ENCODE results near the gene PDGFRB. TPM values are rescaled to one million over a fixed set of nuclear protein-coding genes. Genes with fewer than 3 reads are reported as not detected.

Gene PDGFRB
- total RNA-seq = 10 to 100 TPM; 53.3 to 68.9 TPM

DNA sequence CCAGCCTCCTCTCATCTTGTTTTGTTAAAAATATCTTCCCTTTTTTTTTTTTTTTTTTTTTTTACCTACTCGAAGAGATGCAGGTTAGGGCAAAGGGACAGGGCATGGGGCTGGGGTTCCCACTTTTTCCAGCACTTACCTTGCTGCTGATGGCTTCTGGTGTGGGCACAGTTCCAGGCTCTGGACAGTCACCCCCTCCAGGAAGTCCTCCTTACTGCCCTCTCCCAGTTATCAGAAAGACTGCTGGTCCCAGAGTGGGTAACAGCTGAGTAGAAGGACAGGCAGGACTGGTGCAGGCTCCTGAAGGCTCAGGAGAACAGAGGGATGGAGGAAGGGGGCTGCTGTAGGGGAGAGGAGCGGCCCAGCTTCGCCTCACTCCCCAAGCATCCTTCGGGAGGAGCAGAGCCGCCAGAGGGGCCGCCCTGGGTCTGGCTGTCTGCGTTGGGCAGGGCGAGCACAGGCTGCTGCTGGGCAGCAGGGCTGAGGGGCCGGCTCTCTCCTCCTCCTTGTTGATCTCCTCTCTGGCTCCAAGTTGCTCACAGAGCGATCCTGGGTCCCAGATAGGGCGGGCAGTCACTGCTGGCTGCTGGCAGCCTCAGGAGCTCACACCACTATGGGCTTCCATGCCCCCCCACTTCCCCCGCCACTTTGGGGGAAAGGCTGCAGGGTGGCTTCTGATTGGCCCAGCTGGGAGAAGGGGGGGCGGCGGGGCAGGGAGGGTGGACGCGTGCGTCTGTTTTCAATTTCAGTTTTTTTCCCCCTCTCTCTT is at the start of gene PDGFRB:
TSS of gene PDGFRB (minus strand) at position 588 of the 769 bp plus-strand sequence. CDS start 18,798 bp downstream, outside the sequence.
- ATAC-seq (peak; percentile 83), DNase-seq (peak; percentile 88)
- peak within 1 kb of the TSS; percentile 86 for H3K27ac Mint-ChIP-seq
- peaks cover 11% of the 10 kb centered on the region for H3K27me3 Mint-ChIP-seq
- H3K4me1 Mint-ChIP-seq = peaks cover 51% of the 10 kb centered on the region
- H3K9me3 Mint-ChIP-seq (ENCODE audit: low read depth) = no peaks in the 10 kb centered on the region
- CTCF ChIA-PET = interaction anchor here (0.7 to 4.0 kb wide), 11 partner anchors 10 to 196 kb away, joined by 3 to 20 read pairs (median 3); no protein-coding TSS in a partner anchor
- H3K4me3 Mint-ChIP-seq = peak within 1 kb of the TSS; percentile 88
- peaks cover 20% of the 10 kb centered on the region for H3K36me3 Mint-ChIP-seq

GRCh38 chr5:150204590-150204960 is 48.9 kb upstream of the PDGFRB start:
- no peak overlapping the region for H3K27ac Mint-ChIP-seq
- CTCF ChIA-PET = interaction anchor here (0.9 to 1.0 kb wide), 3 partner anchors 14 to 55 kb away, joined by 3 read pairs; no protein-coding TSS in a partner anchor
- no peak for ATAC-seq
- no peak overlapping the region for H3K4me3 Mint-ChIP-seq
- H3K9me3 Mint-ChIP-seq (ENCODE audit: low read depth) = no peaks in the 10 kb centered on the region
- no peak for DNase-seq
- peaks cover 27% of the 10 kb centered on the region for H3K4me1 Mint-ChIP-seq
- H3K36me3 Mint-ChIP-seq = no peaks in the 10 kb centered on the region
- peaks cover 30% of the 10 kb centered on the region for H3K27me3 Mint-ChIP-seq

DNA sequence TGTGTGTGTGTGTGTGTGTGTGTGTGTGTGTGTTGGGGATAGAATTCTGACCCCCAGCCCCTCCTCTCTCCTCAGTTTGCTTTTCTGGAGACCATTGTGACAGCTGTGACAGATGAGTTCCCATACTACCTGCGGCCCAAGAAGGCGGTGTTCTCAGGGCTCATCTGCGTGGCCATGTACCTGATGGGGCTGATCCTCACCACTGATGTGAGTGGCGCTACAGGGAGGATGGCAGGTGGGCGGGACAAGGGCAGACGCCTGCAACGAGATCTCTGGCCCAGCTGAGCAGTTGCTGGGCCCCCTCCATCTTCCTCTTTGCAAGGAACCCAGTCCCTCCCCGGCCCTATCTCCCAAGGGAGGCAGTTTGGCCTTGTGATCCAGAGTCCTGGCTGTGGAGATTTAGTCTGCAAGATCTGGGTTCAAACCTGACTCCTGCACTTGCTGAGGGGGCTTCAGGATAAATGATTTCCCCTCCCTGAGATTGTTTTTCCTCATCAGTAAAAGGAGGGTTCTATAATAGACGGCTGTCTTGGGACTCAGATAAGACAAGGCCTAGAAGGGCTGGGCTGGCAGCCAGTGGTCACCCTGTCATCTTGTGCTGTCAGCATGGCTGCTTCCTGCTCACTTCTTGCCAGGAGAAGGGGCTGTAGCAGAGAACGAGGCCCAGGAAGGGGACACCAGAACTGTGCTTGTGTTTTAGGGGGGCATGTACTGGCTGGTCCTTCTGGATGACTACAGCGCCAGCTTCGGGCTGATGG is 48.4 kb upstream of the PDGFRB start:
- H3K27me3 Mint-ChIP-seq = peaks cover 35% of the 10 kb centered on the region
- no peak for DNase-seq
- H3K9me3 Mint-ChIP-seq (ENCODE audit: low read depth) = no peaks in the 10 kb centered on the region
- CTCF ChIA-PET = interaction anchor here (1.0 kb wide), 2 partner anchors 15 to 31 kb away, joined by 3 read pairs; no protein-coding TSS in a partner anchor
- no peak overlapping the region for H3K27ac Mint-ChIP-seq
- ATAC-seq = no peak
- H3K36me3 Mint-ChIP-seq = no peaks in the 10 kb centered on the region
- peaks cover 22% of the 10 kb centered on the region for H3K4me1 Mint-ChIP-seq
- H3K4me3 Mint-ChIP-seq = no peak overlapping the region

DNA sequence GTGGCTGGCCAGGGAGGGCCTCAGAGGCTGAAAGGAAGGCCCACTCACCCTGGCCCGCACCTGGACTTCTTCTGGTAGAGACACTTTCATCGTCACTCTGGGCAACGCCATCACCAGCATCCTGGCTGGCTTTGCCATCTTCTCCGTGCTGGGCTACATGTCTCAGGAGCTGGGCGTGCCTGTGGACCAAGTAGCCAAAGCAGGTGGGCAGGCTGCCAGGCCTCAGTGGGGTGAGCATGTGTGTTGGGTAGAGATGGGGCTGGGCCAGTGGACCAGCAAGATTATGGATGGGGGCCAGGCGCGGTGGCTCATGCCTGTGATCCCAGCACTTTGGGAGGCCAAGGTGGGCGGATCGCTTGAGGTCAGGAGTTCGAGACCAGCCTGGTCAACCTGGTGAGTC is 46.9 kb upstream of the PDGFRB start:
- Mint-ChIP-seq H3K9me3 (ENCODE audit: low read depth) (no peaks in the 10 kb centered on the region), H3K27ac (no peak overlapping the region)
- no peak for ATAC-seq

GRCh38 chr5:150197476-150197875 is 41.8 kb upstream of the PDGFRB start:
- Mint-ChIP-seq H3K4me3 (no peak overlapping the region), H3K36me3 (no peaks in the 10 kb centered on the region), H3K9me3 (ENCODE audit: low read depth) (no peaks in the 10 kb centered on the region), H3K27me3 (peaks cover 45% of the 10 kb centered on the region), H3K27ac (no peak overlapping the region), H3K4me1 (no peaks in the 10 kb centered on the region)
- CTCF ChIA-PET = interaction anchor here (1.3 kb wide), 1 partner anchor 9 kb away, joined by 3 read pairs; no protein-coding TSS in a partner anchor
- ATAC-seq (no peak), DNase-seq (no peak)

More for the DNA sequence above, 46.9 kb upstream of the PDGFRB start:
- CTCF ChIA-PET = interaction anchor here (1.8 kb wide), 1 partner anchor 16 kb away, joined by 8 read pairs; no protein-coding TSS in a partner anchor
- DNase-seq = no peak
- H3K36me3 Mint-ChIP-seq = no peaks in the 10 kb centered on the region
- H3K4me1 Mint-ChIP-seq = peaks cover 10% of the 10 kb centered on the region
- H3K4me3 Mint-ChIP-seq = no peak overlapping the region
- peaks cover 27% of the 10 kb centered on the region for H3K27me3 Mint-ChIP-seq

DNA sequence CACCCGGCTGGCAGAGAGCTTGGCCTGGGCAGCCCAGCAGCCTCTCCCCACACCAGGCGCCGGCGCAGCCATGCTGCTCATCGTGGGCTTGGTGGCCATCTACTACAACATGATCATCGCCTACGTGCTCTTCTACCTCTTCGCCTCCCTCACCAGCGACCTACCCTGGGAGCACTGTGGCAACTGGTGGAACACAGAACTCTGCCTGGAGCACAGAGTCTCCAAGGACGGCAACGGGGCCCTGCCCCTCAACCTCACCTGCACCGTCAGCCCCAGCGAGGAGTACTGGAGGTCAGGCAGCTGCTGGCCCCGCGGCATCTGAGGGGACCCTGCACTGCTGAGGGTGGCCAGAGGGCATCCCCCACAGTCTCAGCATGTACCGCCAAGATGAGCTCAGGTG is 41.3 kb upstream of the PDGFRB start:
- Mint-ChIP-seq H3K9me3 (ENCODE audit: low read depth) (no peaks in the 10 kb centered on the region), H3K27me3 (peaks cover 50% of the 10 kb centered on the region), H3K36me3 (no peaks in the 10 kb centered on the region), H3K4me3 (no peak overlapping the region), H3K4me1 (no peaks in the 10 kb centered on the region), H3K27ac (no peak overlapping the region)
- CTCF ChIA-PET = interaction anchor here (0.9 to 1.3 kb wide), 2 partner anchors 9 to 21 kb away, joined by 3 read pairs; no protein-coding TSS in a partner anchor
- no peak for ATAC-seq
- no peak for DNase-seq

- no peaks in the 10 kb centered on the region for H3K9me3 Mint-ChIP-seq (ENCODE audit: low read depth)
- ATAC-seq = no peak
- H3K4me3 Mint-ChIP-seq = no peak overlapping the region
- H3K27ac Mint-ChIP-seq = no peak overlapping the region
- DNase-seq = no peak
- CTCF ChIA-PET = interaction anchor here (0.9 to 1.3 kb wide), 2 partner anchors 10 to 20 kb away, joined by 3 read pairs; no protein-coding TSS in a partner anchor
- H3K36me3 Mint-ChIP-seq = no peaks in the 10 kb centered on the region
- peaks cover 54% of the 10 kb centered on the region for H3K27me3 Mint-ChIP-seq
- H3K4me1 Mint-ChIP-seq = no peaks in the 10 kb centered on the region
Measured at GRCh38 chr5:150196514-150196913, 40.9 kb upstream of the PDGFRB start.

- Mint-ChIP-seq H3K27ac (no peak overlapping the region), H3K27me3 (peaks cover 60% of the 10 kb centered on the region), H3K36me3 (no peaks in the 10 kb centered on the region), H3K4me1 (no peaks in the 10 kb centered on the region), H3K9me3 (ENCODE audit: low read depth) (no peaks in the 10 kb centered on the region), H3K4me3 (no peak overlapping the region)
- ATAC-seq (no peak), DNase-seq (no peak)
- CTCF ChIA-PET = interaction anchor here (0.7 to 1.0 kb wide), 3 partner anchors 10 to 20 kb away, joined by 3 read pairs; no protein-coding TSS in a partner anchor
Measured at GRCh38 chr5:150195736-150196485, 40.3 kb upstream of the PDGFRB start.

GRCh38 chr5:150192462-150192861 is 36.8 kb upstream of the PDGFRB start:
- Mint-ChIP-seq H3K27ac (no peak overlapping the region), H3K4me1 (no peaks in the 10 kb centered on the region)

DNA sequence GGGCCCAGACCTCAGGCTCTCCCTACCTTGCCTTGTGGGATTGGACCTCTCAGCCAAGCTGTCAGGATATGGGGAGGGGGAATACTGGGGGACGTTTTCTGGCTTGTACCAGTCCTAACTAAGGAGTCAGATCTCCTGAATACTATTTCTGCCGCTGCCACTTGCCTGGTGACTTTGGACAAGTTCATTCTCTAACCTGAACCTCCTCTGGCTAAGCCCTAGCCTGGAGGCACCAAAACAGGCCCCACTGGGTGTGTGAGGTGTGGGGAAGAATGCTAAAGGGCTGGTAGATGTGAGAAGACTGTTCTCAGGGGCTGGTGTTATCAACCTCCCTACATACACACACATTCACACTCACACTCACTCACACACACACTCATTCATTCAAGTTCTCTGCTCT is 35.3 kb upstream of the PDGFRB start:
- Mint-ChIP-seq H3K4me3 (no peak overlapping the region), H3K9me3 (ENCODE audit: low read depth) (no peaks in the 10 kb centered on the region), H3K4me1 (no peaks in the 10 kb centered on the region), H3K36me3 (no peaks in the 10 kb centered on the region), H3K27me3 (peaks cover 72% of the 10 kb centered on the region), H3K27ac (no peak overlapping the region)
- CTCF ChIA-PET = no interaction called here
- DNase-seq = no peak
- ATAC-seq = no peak

More at GRCh38 chr5:150192462-150192861, 36.8 kb upstream of the PDGFRB start:
- Mint-ChIP-seq H3K36me3 (no peaks in the 10 kb centered on the region), H3K9me3 (ENCODE audit: low read depth) (no peaks in the 10 kb centered on the region), H3K4me3 (no peak overlapping the region), H3K27me3 (peaks cover 69% of the 10 kb centered on the region)
- DNase-seq (no peak), ATAC-seq (no peak)
- CTCF ChIA-PET = no interaction called here

DNA sequence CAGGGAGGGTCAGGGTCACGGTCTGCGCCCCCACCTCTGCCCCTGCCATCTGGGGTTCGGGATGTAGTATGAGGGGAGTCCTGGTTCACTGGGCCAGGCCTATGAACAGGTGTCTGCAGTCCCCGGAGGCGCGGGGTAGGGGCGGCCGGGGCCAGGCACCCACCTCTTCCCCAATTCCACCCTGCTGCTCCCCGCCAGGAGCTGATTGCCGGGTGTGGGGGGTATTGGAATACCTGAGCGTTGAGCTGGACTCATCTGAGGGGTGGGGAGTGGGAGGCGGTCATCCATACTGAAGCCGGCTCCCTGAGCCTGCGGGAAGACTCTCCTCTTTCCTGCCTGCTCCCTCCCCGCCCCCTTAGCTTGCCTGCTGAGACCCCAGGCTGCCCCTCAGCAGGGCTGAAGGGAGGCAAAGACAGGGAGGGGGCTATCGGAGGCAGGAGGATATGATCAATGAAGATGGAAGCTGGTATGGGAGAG is 34.9 kb upstream of the PDGFRB start:
- no peaks in the 10 kb centered on the region for H3K36me3 Mint-ChIP-seq
- ATAC-seq = no peak
- no peak overlapping the region for H3K27ac Mint-ChIP-seq
- H3K4me1 Mint-ChIP-seq = no peaks in the 10 kb centered on the region
- peaks cover 71% of the 10 kb centered on the region for H3K27me3 Mint-ChIP-seq
- no peak overlapping the region for H3K4me3 Mint-ChIP-seq
- CTCF ChIA-PET = no interaction called here
- DNase-seq = no peak
- H3K9me3 Mint-ChIP-seq (ENCODE audit: low read depth) = no peaks in the 10 kb centered on the region

GRCh38 chr5:150189728-150190502 is 34.3 kb upstream of the PDGFRB start, which contains the start of gene SLC6A7:
Gene SLC6A7, plus strand, starts transcription at chr5:150190062. Its CDS starts 266 bp downstream, at chr5:150190328.
- CTCF ChIA-PET = no interaction called here

More at GRCh38 chr5:150189728-150190502, 34.3 kb upstream of the PDGFRB start, which contains the start of gene SLC6A7:
- no peaks in the 10 kb centered on the region for H3K36me3 Mint-ChIP-seq
- peaks cover 73% of the 10 kb centered on the region for H3K27me3 Mint-ChIP-seq
- ATAC-seq (no peak), DNase-seq (no peak)
- no peaks in the 10 kb centered on the region for H3K9me3 Mint-ChIP-seq (ENCODE audit: low read depth)
- no peak within 1 kb of the TSS for H3K27ac Mint-ChIP-seq
- H3K4me1 Mint-ChIP-seq = no peaks in the 10 kb centered on the region
- H3K4me3 Mint-ChIP-seq = no peak within 1 kb of the TSS
